Loucy (cell line): ENCODE data around the gene GRIP1.

ENCODE experiments used
- CTCF ChIP-seq: fragments of 200-600 bp; sonication (generic); conservative IDR thresholded peaks from 2 replicates; pipeline ENCODE4 v1.5.1; 2014; ENCODE audit warnings: mild to moderate bottlenecking, antibody characterized with exemption, low read length
- EZH2phosphoT487 ChIP-seq: fragments of 200-600 bp; IDR thresholded peaks from 2 replicates; pipeline ENCODE4 v1.6.1; 2018; ENCODE audit warnings: antibody characterized with exemption, mild to moderate bottlenecking, moderate library complexity, borderline replicate concordance

DNA sequence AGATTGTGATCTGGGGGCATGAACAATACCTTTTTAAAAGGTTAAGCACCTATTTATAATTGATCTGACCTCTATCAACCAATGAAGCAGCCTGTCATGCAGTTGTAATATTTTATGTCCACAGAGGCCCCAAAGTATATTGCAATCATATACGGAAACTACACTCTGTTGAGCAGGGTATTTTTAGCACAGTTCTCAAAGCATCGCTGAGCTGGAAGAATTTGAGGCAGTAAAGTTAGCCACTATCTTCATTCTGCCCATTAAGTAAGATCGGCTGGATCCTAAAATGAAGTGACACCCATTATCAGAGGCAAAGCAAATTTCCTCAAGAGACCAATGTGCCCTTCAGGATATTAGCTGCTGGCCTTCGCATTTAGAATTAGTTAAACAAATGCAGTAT, 47.7 kb upstream of the GRIP1 start:
- no peak for TF ChIP-seq CTCF
- no peak for TF ChIP-seq EZH2phosphoT487
